H9 (cell line): ENCODE measurements around the gene ZNF469. TPM values are rescaled to one million over a fixed set of nuclear protein-coding genes. Genes with fewer than 3 reads are reported as not detected.
A peak's percentile ranks its signal among the peaks of the same experiment; 100 is the strongest.

Source experiments
- DNase-seq: peaks from one replicate; pipeline ENCODE4 v3.0.0-alpha.2; 2017
- H2AFZ ChIP-seq: one replicate; pipeline ENCODE4 v1.6.1; 2013; ENCODE audit warnings: mild to moderate bottlenecking, low read length, control low read depth, moderate library complexity
- H2AK5ac ChIP-seq: 2 replicates; pipeline ENCODE4 v1.6.1; 2013; ENCODE audit warnings: low read length, control low read depth, mixed read lengths; ENCODE audit not compliant: insufficient read length
- H2BK120ac ChIP-seq: one replicate; pipeline ENCODE4 v1.6.1; 2013; ENCODE audit warnings: low read depth, mild to moderate bottlenecking, low read length, control low read depth, inconsistent platforms; ENCODE audit not compliant: poor library complexity, severe bottlenecking
- H2BK12ac ChIP-seq: 2 replicates; pipeline ENCODE4 v1.6.1; 2013; ENCODE audit warnings: low read length, control low read depth, mixed read lengths, low read depth; ENCODE audit not compliant: insufficient read length
- H2BK15ac ChIP-seq: 2 replicates; pipeline ENCODE4 v1.6.1; 2013; ENCODE audit warnings: low read depth, low read length, control low read depth
- H2BK20ac ChIP-seq: one replicate; pipeline ENCODE4 v1.6.1; 2013; ENCODE audit warnings: low read depth, mild to moderate bottlenecking, low read length, control low read depth, inconsistent platforms; ENCODE audit not compliant: poor library complexity, severe bottlenecking
- H2BK5ac ChIP-seq: 2 replicates; pipeline ENCODE4 v1.6.1; 2013; ENCODE audit warnings: low read length, control low read depth, mixed read lengths; ENCODE audit not compliant: insufficient read length
- H3K14ac ChIP-seq: 2 replicates; pipeline ENCODE4 v1.6.1; 2013; ENCODE audit warnings: low read length, control low read depth; ENCODE audit not compliant: insufficient read depth
- H3K18ac ChIP-seq: 2 replicates; pipeline ENCODE4 v1.6.1; 2013; ENCODE audit warnings: low read depth, mild to moderate bottlenecking, mixed read lengths, low read length, control low read depth; ENCODE audit not compliant: insufficient read length
- H3K23ac ChIP-seq: 2 replicates; pipeline ENCODE4 v1.6.1; 2013; ENCODE audit warnings: low read length, control low read depth, mixed read lengths, low read depth; ENCODE audit not compliant: insufficient read length
- H3K23me2 ChIP-seq: 2 replicates; pipeline ENCODE4 v1.6.1; 2013; ENCODE audit warnings: low read depth, mild to moderate bottlenecking, mixed read lengths, low read length, control low read depth; ENCODE audit not compliant: insufficient read length, poor library complexity, severe bottlenecking
- H3K27ac ChIP-seq: 2 replicates; pipeline ENCODE4 v1.5.1; 2013; ENCODE audit warnings: low read length, control low read depth, mixed read lengths, low read depth; ENCODE audit not compliant: insufficient read length
- H3K27me3 ChIP-seq: 2 replicates; pipeline ENCODE4 v1.6.1; 2013; ENCODE audit warnings: low read length, control low read depth, inconsistent platforms; ENCODE audit not compliant: insufficient read depth
- H3K4ac ChIP-seq: 2 replicates; pipeline ENCODE4 v1.6.1; 2013; ENCODE audit warnings: low read depth, mild to moderate bottlenecking, control low read depth, inconsistent platforms, low read length, moderate library complexity
- H3K4me1 ChIP-seq: 2 replicates; pipeline ENCODE4 v1.6.1; 2013; ENCODE audit warnings: low read length, control low read depth, inconsistent platforms; ENCODE audit not compliant: insufficient read depth
- H3K4me2 ChIP-seq: 2 replicates; pipeline ENCODE4 v1.6.1; 2013; ENCODE audit warnings: low read length, control low read depth, mixed read lengths; ENCODE audit not compliant: insufficient read length, insufficient read depth
- H3K56ac ChIP-seq: 2 replicates; pipeline ENCODE4 v1.6.1; 2013; ENCODE audit warnings: low read depth, mild to moderate bottlenecking, mixed read lengths, low read length, control low read depth; ENCODE audit not compliant: insufficient read length
- H3K79me1 ChIP-seq: 2 replicates; pipeline ENCODE4 v1.6.1; 2013; ENCODE audit warnings: low read depth, mild to moderate bottlenecking, moderate library complexity, low read length, control low read depth, inconsistent platforms; ENCODE audit not compliant: insufficient read depth, poor library complexity, severe bottlenecking
- H3K79me2 ChIP-seq: 2 replicates; pipeline ENCODE4 v1.6.1; 2013; ENCODE audit warnings: low read length, control low read depth, inconsistent platforms; ENCODE audit not compliant: insufficient read depth
- H3K9ac ChIP-seq: 2 replicates; pipeline ENCODE4 v1.6.1; 2013; ENCODE audit warnings: low read length, control low read depth, mixed read lengths; ENCODE audit not compliant: insufficient read length; ENCODE audit errors: extremely low read depth
- H3K9me3 ChIP-seq: one replicate; pipeline ENCODE4 v1.6.1; 2013; ENCODE audit warnings: low read depth, low read length, inconsistent platforms; ENCODE audit not compliant: control insufficient read depth
- H3T11ph ChIP-seq: one replicate; pipeline ENCODE4 v1.6.1; 2013; ENCODE audit warnings: mild to moderate bottlenecking, low read length, control low read depth, inconsistent platforms
- H4K20me1 ChIP-seq: one replicate; pipeline ENCODE4 v1.6.1; 2013; ENCODE audit not compliant: control insufficient read depth, insufficient read length, insufficient read depth
- H4K5ac ChIP-seq: 2 replicates; pipeline ENCODE4 v1.6.1; 2013; ENCODE audit warnings: low read depth, mild to moderate bottlenecking, mixed read lengths, low read length, control low read depth; ENCODE audit not compliant: insufficient read length
- H4K8ac ChIP-seq: replicated peaks from 2 replicates; pipeline ENCODE4 v1.6.1; 2013; ENCODE audit warnings: low read length, control low read depth, mixed read lengths, low read depth; ENCODE audit not compliant: insufficient read length
- H4K91ac ChIP-seq: 2 replicates; pipeline ENCODE4 v1.6.1; 2013; ENCODE audit warnings: low read depth, mild to moderate bottlenecking, moderate library complexity, mixed read lengths, low read length, control low read depth; ENCODE audit not compliant: insufficient read length
- H3K27ac Mint-ChIP-seq, 3 experiments: 2 replicates in 2 of 3; 3 replicates in 1 of 3; pipeline ENCODE4 v1.8.0; 2020 to 2021; ENCODE audit warnings: mixed read lengths in 3 of 3, mild to moderate bottlenecking in 1 of 3, moderate library complexity in 1 of 3
- H3K27me3 Mint-ChIP-seq: 2 replicates; pipeline ENCODE4 v1.8.0; 2021; ENCODE audit warnings: low read depth, mild to moderate bottlenecking, moderate library complexity, mixed read lengths
- H3K36me3 Mint-ChIP-seq, 3 experiments: 2 replicates in 2 of 3; 3 replicates in 1 of 3; pipeline ENCODE4 v1.8.0; 2020 to 2021; ENCODE audit warnings: low read depth in 3 of 3, mixed read lengths in 3 of 3; ENCODE audit not compliant: insufficient read depth in 1 of 3
- H3K4me1 Mint-ChIP-seq, 2 experiments: 2 replicates each; pipeline ENCODE4 v1.8.0; 2020; ENCODE audit warnings: mixed read lengths in 2 of 2
- H3K4me3 Mint-ChIP-seq, 2 experiments: 2 replicates in 1 of 2; 3 replicates in 1 of 2; pipeline ENCODE4 v1.8.0; 2020 to 2021; ENCODE audit warnings: mild to moderate bottlenecking in 2 of 2, mixed read lengths in 2 of 2, moderate library complexity in 1 of 2
- H3K9me3 Mint-ChIP-seq, 2 experiments: 2 replicates in 1 of 2; 3 replicates in 1 of 2; pipeline ENCODE4 v1.8.0; 2020; ENCODE audit warnings: mild to moderate bottlenecking in 2 of 2, mixed read lengths in 2 of 2, moderate library complexity in 1 of 2
- WGBS: extraction: QIAGEN DNeasy Blood & Tissue Kit; methylation state at CpG from one replicate; pipeline ENCODE4 v1.1.7; 2013; ENCODE audit warnings: missing lambda C conversion rate, low lambda C conversion rate, mixed read lengths; ENCODE audit not compliant: insufficient read length; ENCODE audit errors: extremely low coverage; 5-methylcytosine and 5-hydroxymethylcytosine counted together
- long read RNA-seq: library from polyadenylated mRNA; unstranded; transcript quantifications from one replicate; pipeline ENCODE4 v2.0.0, GENCODE V29; 2020
- total RNA-seq: library from RNA; stranded (reverse); gene quantifications from 2 replicates; pipeline ENCODE4 v1.2.1, GENCODE V29; 2021
- TF ChIP-seq, protein P1 (sequence below): fragments of 200-600 bp; sonication (generic); conservative IDR thresholded peaks from 3 replicates; pipeline ENCODE4 v1.8.0; 2021; ENCODE audit warnings: antibody characterized with exemption, mild to moderate bottlenecking

The ZNF469 gene, protein sequence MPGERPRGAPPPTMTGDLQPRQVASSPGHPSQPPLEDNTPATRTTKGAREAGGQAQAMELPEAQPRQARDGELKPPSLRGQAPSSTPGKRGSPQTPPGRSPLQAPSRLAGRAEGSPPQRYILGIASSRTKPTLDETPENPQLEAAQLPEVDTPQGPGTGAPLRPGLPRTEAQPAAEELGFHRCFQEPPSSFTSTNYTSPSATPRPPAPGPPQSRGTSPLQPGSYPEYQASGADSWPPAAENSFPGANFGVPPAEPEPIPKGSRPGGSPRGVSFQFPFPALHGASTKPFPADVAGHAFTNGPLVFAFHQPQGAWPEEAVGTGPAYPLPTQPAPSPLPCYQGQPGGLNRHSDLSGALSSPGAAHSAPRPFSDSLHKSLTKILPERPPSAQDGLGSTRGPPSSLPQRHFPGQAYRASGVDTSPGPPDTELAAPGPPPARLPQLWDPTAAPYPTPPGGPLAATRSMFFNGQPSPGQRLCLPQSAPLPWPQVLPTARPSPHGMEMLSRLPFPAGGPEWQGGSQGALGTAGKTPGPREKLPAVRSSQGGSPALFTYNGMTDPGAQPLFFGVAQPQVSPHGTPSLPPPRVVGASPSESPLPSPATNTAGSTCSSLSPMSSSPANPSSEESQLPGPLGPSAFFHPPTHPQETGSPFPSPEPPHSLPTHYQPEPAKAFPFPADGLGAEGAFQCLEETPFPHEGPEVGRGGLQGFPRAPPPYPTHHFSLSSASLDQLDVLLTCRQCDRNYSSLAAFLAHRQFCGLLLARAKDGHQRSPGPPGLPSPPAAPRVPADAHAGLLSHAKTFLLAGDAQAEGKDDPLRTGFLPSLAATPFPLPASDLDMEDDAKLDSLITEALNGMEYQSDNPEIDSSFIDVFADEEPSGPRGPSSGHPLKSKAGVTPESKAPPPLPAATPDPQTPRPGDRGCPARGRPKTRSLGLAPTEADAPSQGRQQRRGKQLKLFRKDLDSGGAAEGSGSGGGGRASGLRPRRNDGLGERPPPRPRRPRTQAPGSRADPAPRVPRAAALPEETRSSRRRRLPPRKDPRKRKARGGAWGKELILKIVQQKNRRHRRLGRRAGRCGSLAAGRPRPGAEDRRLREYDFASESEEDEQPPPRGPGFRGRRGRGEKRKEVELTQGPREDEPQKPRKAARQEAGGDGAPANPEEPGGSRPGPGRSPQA (N-terminal part only)
- total RNA-seq, result 4.4 TPM in 2 replicates
- long read RNA-seq, full-length matches to known transcripts, result 2 of 2 reads
- long read RNA-seq, partial matches to known transcripts, result 0 of 2 reads
- long read RNA-seq, other reads (novel, unspliced or antisense), result 0 of 2 reads

DNA sequence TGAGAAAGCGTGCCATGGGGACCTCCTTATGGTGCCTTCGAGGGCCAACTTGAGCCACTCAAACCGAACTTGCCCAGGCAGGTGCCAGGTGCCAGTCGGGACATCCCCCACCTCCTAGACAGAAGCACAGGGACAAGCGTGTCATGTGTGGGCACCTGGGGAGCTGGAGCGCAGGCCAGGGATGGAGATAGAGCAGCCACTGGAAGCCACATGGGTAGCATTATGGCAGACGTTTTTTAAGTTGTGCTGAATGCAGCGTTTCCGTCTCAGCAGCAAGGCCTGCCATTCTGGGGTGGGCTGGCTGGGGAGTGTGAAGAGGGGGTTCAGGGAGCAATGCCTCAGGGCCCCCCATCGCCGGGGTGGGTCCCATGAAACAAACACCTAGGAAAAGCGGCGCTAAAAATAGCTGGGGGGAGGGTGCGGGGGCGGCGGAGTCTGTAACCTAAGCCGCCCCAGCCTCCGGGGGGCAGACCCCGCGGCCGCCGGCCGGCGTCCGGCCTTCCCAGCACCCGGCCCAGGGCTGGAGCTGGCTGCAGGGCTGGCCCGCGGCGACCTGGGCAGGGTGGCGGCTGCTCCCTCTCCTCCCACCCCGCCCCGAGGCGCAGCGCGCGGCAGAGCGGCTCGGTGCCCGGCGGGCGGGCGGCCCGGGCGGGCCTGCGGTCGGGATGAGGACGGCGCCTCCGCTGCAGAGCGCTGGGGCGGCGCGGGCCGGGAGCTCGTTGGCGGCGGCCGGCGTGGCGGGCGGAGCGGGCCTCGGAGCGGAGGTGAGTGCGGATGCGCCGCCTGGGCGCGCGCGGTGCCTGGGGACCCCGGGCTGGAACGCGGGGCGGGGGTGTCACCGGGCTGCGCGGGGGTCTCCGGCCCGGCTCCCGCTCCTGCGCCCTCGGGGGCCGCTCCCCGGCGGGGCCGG, at the start of gene ZNF469:
ZNF469 (plus strand) TSS at position 469 of the 910 bp plus-strand sequence. CDS start 44,512 bp downstream, outside the sequence.
- Histone ChIP-seq H2AK5ac (no peak within 1 kb of the TSS), H3K79me1 (no peaks in the 10 kb centered on the region), H3K18ac (peak within 1 kb of the TSS; percentile 33), H3K56ac (no peak within 1 kb of the TSS), H3K27me3 (peaks cover 13% of the 10 kb centered on the region; the same call in 1 of the 2 replicates), H4K5ac (no peak within 1 kb of the TSS), H3K14ac (no peak within 1 kb of the TSS), H4K91ac (no peak within 1 kb of the TSS), H3K9ac (no peak within 1 kb of the TSS), H3K23me2 (peaks cover 5% of the 10 kb centered on the region), H2BK120ac (no peak within 1 kb of the TSS), H2AFZ (no peak within 1 kb of the TSS), H3K4ac (no peak within 1 kb of the TSS), H3K4me2 (peak within 1 kb of the TSS; percentile 30), H3T11ph (no peak within 1 kb of the TSS), H4K8ac (no peak within 1 kb of the TSS), H3K23ac (no peak within 1 kb of the TSS), H2BK12ac (no peak within 1 kb of the TSS), H3K27ac (no peak within 1 kb of the TSS), H2BK15ac (no peak within 1 kb of the TSS), H3K79me2 (no peaks in the 10 kb centered on the region), H4K20me1 (no peaks in the 10 kb centered on the region), H3K4me1 (peaks cover 3% of the 10 kb centered on the region; the same call in 1 of the 2 replicates), H3K9me3 (no peaks in the 10 kb centered on the region), H2BK20ac (no peak within 1 kb of the TSS), H2BK5ac (no peak within 1 kb of the TSS)
- peak within 1 kb of the TSS; percentile 71 to 85 for H3K4me3 Mint-ChIP-seq
- TF ChIP-seq, protein P1, sequence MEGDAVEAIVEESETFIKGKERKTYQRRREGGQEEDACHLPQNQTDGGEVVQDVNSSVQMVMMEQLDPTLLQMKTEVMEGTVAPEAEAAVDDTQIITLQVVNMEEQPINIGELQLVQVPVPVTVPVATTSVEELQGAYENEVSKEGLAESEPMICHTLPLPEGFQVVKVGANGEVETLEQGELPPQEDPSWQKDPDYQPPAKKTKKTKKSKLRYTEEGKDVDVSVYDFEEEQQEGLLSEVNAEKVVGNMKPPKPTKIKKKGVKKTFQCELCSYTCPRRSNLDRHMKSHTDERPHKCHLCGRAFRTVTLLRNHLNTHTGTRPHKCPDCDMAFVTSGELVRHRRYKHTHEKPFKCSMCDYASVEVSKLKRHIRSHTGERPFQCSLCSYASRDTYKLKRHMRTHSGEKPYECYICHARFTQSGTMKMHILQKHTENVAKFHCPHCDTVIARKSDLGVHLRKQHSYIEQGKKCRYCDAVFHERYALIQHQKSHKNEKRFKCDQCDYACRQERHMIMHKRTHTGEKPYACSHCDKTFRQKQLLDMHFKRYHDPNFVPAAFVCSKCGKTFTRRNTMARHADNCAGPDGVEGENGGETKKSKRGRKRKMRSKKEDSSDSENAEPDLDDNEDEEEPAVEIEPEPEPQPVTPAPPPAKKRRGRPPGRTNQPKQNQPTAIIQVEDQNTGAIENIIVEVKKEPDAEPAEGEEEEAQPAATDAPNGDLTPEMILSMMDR, result no peak
- H3K4me1 Mint-ChIP-seq, result peaks cover 12% of the 10 kb centered on the region in 2 experiments
- peaks cover 41% of the 10 kb centered on the region for H3K27me3 Mint-ChIP-seq
- H3K27ac Mint-ChIP-seq, result no peak within 1 kb of the TSS
- DNase-seq, result no peak
- WGBS, result no CpG with 5 or more reads among the region's 87 CpGs
- H3K36me3 Mint-ChIP-seq, result no peaks in the 10 kb centered on the region; a peak in 1 of 7 replicates
- H3K9me3 Mint-ChIP-seq, result no peaks in the 10 kb centered on the region
